ENCODE data around the gene WFS1.

WFS1 gene

DNA sequence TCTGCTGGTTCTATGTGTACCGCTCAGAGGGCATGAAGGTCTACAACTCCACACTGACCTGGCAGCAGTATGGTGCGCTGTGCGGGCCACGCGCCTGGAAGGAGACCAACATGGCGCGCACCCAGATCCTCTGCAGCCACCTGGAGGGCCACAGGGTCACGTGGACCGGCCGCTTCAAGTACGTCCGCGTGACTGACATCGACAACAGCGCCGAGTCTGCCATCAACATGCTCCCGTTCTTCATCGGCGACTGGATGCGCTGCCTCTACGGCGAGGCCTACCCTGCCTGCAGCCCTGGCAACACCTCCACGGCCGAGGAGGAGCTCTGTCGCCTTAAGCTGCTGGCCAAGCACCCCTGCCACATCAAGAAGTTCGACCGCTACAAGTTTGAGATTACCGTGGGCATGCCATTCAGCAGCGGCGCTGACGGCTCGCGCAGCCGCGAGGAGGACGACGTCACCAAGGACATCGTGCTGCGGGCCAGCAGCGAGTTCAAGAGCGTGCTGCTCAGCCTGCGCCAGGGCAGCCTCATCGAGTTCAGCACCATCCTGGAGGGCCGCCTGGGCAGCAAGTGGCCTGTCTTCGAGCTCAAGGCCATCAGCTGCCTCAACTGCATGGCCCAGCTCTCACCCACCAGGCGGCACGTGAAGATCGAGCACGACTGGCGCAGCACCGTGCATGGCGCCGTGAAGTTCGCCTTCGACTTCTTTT is 32.2 kb downstream of the WFS1 start:
- H3K9me3 ChIP-seq (ENCODE audit: control insufficient read depth, insufficient read depth, low read depth, low read length), result no peaks in the 10 kb centered on the region
- H3K36me3 ChIP-seq (ENCODE audit: control insufficient read depth, insufficient read depth, low read length), result peaks cover 56% of the 10 kb centered on the region
- no peak overlapping the region for H3K9ac ChIP-seq (ENCODE audit: low read length)
- no peak overlapping the region for H3K27ac ChIP-seq (ENCODE audit: low read depth, low read length)
- no peak overlapping the region for H3K4me3 ChIP-seq (ENCODE audit: low read depth, low read length)
- H3K27me3 ChIP-seq (ENCODE audit: control insufficient read depth, insufficient read depth, low read length), result no peaks in the 10 kb centered on the region
- H3K4me1 ChIP-seq (ENCODE audit: control insufficient read depth, insufficient read depth, low read length), result no peaks in the 10 kb centered on the region

DNA sequence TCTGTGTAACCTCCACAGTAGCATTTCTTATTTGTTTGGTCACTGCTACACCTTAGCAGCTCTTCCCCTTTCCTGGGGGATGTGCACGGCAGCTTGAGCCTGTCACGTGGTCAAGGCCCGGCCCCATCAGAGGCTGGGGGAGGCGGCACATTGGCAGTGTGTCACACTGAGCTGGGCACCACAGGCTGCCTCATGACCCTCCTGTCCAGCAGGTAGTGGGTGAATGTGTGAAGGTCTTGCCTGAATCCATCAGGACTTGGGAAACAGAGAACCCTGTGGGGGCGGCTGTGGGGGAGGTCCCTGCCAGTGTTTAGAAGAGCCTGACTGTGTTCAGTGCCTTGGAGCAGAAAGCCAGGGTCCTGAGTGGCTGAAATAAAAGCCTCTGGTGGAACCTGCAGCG is 33.2 kb downstream of the WFS1 start:
- Histone ChIP-seq H3K9me3 (ENCODE audit: control insufficient read depth, insufficient read depth, low read depth, low read length) (no peaks in the 10 kb centered on the region), H3K4me3 (ENCODE audit: low read depth, low read length) (no peak overlapping the region), H3K4me1 (ENCODE audit: control insufficient read depth, insufficient read depth, low read length) (no peaks in the 10 kb centered on the region), H3K27ac (ENCODE audit: low read depth, low read length) (no peak overlapping the region), H3K36me3 (ENCODE audit: control insufficient read depth, insufficient read depth, low read length) (peaks cover 46% of the 10 kb centered on the region), H3K9ac (ENCODE audit: low read length) (no peak overlapping the region), H3K27me3 (ENCODE audit: control insufficient read depth, insufficient read depth, low read length) (no peaks in the 10 kb centered on the region)

DNA sequence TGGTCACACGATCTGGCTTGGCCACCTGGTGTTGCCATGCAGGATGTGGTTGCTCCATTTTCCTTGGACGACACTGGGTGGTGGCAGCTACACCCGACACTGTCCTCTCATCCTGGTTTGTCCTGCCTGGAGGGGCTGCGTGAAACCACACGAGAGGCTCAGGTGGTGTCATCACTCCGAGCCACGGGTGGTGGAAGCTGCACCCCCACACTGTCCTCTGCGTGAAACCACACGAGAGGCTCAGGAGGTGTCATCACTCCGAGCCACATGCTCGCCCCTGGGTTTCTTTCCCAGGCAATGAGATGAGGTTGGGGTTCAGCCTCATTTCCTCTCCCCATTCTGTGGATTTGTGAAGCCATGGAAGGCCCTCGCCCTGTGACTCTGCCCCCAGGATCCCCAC is 34.3 kb downstream of the WFS1 start:
- no peaks in the 10 kb centered on the region for H3K27me3 ChIP-seq (ENCODE audit: control insufficient read depth, insufficient read depth, low read length)
- no peak overlapping the region for H3K9ac ChIP-seq (ENCODE audit: low read length)
- no peak overlapping the region for H3K27ac ChIP-seq (ENCODE audit: low read depth, low read length)
- no peaks in the 10 kb centered on the region for H3K9me3 ChIP-seq (ENCODE audit: control insufficient read depth, insufficient read depth, low read depth, low read length)
- no peaks in the 10 kb centered on the region for H3K4me1 ChIP-seq (ENCODE audit: control insufficient read depth, insufficient read depth, low read length)
- H3K4me3 ChIP-seq (ENCODE audit: low read depth, low read length), result no peak overlapping the region
- peaks cover 38% of the 10 kb centered on the region for H3K36me3 ChIP-seq (ENCODE audit: control insufficient read depth, insufficient read depth, low read length)

DNA sequence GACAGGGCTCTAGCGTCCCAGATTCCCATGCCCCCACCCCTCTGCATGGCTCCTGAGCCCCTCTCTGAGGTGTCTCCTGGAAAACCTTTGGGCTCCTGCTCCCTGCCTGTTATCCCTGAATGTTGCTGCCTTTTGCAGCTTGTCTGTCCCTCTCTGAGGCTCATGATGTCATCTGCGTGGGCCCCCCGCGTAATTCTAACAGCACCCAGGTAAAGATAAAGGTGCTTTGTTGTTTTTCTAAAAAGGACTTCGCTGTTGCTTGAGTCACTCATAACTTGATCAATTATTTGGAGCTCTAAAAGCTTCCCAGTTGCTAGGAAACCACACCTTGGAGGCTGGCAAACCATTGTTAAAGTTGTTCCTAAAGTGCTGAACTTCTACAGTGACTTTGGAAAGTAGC is 36.6 kb downstream of the WFS1 start:
- Histone ChIP-seq H3K4me3 (ENCODE audit: low read depth, low read length) (no peak overlapping the region), H3K4me1 (ENCODE audit: control insufficient read depth, insufficient read depth, low read length) (no peaks in the 10 kb centered on the region), H3K36me3 (ENCODE audit: control insufficient read depth, insufficient read depth, low read length) (peaks cover 27% of the 10 kb centered on the region), H3K9ac (ENCODE audit: low read length) (no peak overlapping the region), H3K9me3 (ENCODE audit: control insufficient read depth, insufficient read depth, low read depth, low read length) (no peaks in the 10 kb centered on the region), H3K27ac (ENCODE audit: low read depth, low read length) (no peak overlapping the region), H3K27me3 (ENCODE audit: control insufficient read depth, insufficient read depth, low read length) (peaks cover 18% of the 10 kb centered on the region)

DNA sequence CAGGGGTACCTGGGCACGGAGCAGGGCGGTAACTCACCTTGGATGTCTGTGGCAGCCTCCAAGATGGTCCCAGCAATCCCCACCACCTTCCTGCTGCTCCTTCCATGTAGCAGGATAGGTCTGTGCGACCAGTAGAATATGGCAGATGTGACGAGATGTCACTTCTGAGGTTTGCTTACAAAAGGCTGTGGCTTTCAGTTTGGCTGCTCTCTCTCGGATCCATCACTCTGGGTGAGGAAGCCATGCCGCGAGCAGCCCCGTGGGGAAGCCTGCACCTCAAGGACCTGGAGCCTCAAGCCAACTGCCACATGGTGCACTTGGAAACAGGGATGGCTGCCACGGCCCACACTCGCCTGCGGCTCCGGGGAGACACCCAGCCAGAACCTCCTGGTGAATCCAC is 37.6 kb downstream of the WFS1 start:
- Histone ChIP-seq H3K4me1 (ENCODE audit: control insufficient read depth, insufficient read depth, low read length) (no peaks in the 10 kb centered on the region), H3K9me3 (ENCODE audit: control insufficient read depth, insufficient read depth, low read depth, low read length) (no peaks in the 10 kb centered on the region), H3K4me3 (ENCODE audit: low read depth, low read length) (no peak overlapping the region), H3K36me3 (ENCODE audit: control insufficient read depth, insufficient read depth, low read length) (peaks cover 17% of the 10 kb centered on the region), H3K27ac (ENCODE audit: low read depth, low read length) (no peak overlapping the region), H3K27me3 (ENCODE audit: control insufficient read depth, insufficient read depth, low read length) (peaks cover 18% of the 10 kb centered on the region), H3K9ac (ENCODE audit: low read length) (no peak overlapping the region)

DNA sequence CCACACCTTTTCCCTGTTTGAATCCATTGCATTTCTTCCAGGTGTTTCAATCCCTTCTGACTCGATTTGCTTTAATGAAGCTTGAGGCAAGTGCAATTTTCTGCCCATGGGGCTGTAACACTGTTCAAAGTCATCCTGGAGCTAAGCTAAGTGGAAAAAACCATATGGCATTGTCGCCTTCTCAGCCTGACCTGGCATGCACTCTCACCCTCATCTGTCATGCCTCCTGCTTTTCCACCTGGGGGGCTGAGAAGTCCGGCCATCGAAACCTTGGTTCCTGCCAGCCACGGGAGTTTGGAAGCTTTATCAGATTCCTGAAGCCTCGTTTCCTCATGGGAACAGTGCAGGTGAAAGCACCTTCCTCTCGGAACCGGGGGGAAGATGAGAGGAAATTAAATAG is 38.2 kb downstream of the WFS1 start:
- H3K27me3 ChIP-seq (ENCODE audit: control insufficient read depth, insufficient read depth, low read length), result peaks cover 18% of the 10 kb centered on the region
- H3K9ac ChIP-seq (ENCODE audit: low read length), result no peak overlapping the region
- H3K4me3 ChIP-seq (ENCODE audit: low read depth, low read length), result no peak overlapping the region
- H3K4me1 ChIP-seq (ENCODE audit: control insufficient read depth, insufficient read depth, low read length), result no peaks in the 10 kb centered on the region
- peaks cover 11% of the 10 kb centered on the region for H3K36me3 ChIP-seq (ENCODE audit: control insufficient read depth, insufficient read depth, low read length)
- no peak overlapping the region for H3K27ac ChIP-seq (ENCODE audit: low read depth, low read length)
- H3K9me3 ChIP-seq (ENCODE audit: control insufficient read depth, insufficient read depth, low read depth, low read length), result no peaks in the 10 kb centered on the region

DNA sequence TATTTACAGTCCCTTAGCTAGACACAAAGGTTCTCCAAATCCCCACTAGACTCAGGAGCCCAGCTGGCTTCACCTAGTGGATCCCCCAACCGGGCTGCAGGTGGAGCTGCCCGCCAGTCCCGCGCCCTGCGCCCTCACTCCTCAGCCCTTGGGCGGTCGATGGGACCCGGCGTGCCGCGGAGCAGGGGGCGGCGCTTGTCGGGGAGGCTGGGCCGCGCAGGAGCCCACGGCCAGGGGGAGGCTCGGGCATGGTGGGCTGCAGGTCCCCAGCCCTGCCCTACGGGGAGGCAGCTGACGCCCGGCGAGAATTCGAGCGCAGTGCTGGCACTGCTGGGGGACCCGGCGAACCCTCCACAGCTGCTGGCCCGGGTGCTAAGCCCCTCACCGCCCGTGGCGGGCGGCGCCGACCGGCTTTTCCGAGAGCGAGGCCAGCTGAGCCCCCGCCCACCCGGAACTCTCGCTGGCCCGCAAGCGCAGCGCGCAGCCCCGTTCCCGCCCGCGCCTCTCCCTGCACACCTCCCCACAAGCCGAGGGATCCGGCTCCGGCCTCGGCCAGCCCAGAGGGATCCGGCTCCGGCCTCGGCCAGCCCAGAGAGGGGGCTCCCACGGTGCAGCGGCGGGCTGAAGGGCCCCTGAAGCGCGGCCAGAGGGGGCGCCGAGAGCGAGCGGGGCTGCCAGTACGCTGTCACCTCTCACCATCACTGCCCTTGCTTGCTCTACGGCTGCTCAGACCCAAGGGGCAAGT is 39.4 kb downstream of the WFS1 start:
- H3K4me1 ChIP-seq (ENCODE audit: control insufficient read depth, insufficient read depth, low read length), result no peaks in the 10 kb centered on the region
- H3K27ac ChIP-seq (ENCODE audit: low read depth, low read length), result no peak overlapping the region; the same call in 1 of the 2 replicates
- peaks cover 18% of the 10 kb centered on the region for H3K27me3 ChIP-seq (ENCODE audit: control insufficient read depth, insufficient read depth, low read length)
- peaks cover 4% of the 10 kb centered on the region; the same call in 1 of the 2 replicates for H3K36me3 ChIP-seq (ENCODE audit: control insufficient read depth, insufficient read depth, low read length)
- peak overlapping the region; percentile 56 for H3K9ac ChIP-seq (ENCODE audit: low read length)
- H3K4me3 ChIP-seq (ENCODE audit: low read depth, low read length), result peak overlapping the region; percentile 70
- no peaks in the 10 kb centered on the region for H3K9me3 ChIP-seq (ENCODE audit: control insufficient read depth, insufficient read depth, low read depth, low read length)

DNA sequence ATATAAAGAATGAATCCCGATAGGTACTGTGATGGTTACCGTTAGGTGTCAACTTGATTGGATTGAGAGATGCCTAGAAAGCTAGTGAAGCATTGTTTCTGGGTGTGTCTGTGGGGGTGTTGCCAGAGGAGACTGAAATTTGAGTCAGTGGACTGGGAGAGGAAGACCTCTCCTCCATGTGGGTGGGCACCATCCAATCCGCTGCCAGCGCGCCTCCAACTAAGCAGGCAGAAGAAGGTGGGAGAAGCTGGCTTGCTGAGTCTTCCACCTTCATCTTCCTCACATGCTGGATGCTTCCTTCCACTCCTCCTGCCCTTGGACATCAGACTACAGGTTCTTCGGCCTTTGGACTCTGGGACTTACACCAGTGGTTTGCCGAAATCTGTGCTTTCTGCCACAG is 40.1 kb downstream of the WFS1 start:
- Histone ChIP-seq H3K27ac (ENCODE audit: low read depth, low read length) (no peak overlapping the region), H3K4me3 (ENCODE audit: low read depth, low read length) (peak overlapping the region; percentile 70)

DNA sequence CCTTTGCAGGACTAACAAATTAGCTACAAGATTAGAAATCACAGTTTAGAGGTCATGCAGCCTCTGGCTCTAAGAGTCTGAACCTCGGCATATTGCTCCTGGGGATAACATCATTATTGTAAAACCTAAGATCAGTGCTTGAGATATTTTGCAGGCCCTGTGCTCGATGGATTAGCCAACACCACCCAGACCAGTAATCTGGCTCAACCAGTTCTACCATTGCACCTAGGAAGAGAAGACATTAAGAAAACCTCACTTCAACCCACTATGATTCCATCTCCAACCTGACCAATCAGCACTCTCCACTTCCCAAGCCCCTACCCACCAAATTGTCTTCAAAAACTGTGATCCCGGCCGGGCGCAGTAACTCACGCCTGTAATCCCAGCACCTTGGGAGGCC is 43.6 kb downstream of the WFS1 start:
- Histone ChIP-seq H3K9me3 (ENCODE audit: control insufficient read depth, insufficient read depth, low read depth, low read length) (no peaks in the 10 kb centered on the region), H3K27me3 (ENCODE audit: control insufficient read depth, insufficient read depth, low read length) (peaks cover 18% of the 10 kb centered on the region), H3K27ac (ENCODE audit: low read depth, low read length) (no peak overlapping the region), H3K4me1 (ENCODE audit: control insufficient read depth, insufficient read depth, low read length) (no peaks in the 10 kb centered on the region), H3K36me3 (ENCODE audit: control insufficient read depth, insufficient read depth, low read length) (no peaks in the 10 kb centered on the region), H3K9ac (ENCODE audit: low read length) (no peak overlapping the region), H3K4me3 (ENCODE audit: low read depth, low read length) (no peak overlapping the region)

More for the DNA sequence above, 40.1 kb downstream of the WFS1 start:
- H3K36me3 ChIP-seq (ENCODE audit: control insufficient read depth, insufficient read depth, low read length), result no peaks in the 10 kb centered on the region
- no peaks in the 10 kb centered on the region for H3K9me3 ChIP-seq (ENCODE audit: control insufficient read depth, insufficient read depth, low read depth, low read length)
- H3K9ac ChIP-seq (ENCODE audit: low read length), result no peak overlapping the region
- H3K27me3 ChIP-seq (ENCODE audit: control insufficient read depth, insufficient read depth, low read length), result peaks cover 18% of the 10 kb centered on the region
- no peaks in the 10 kb centered on the region for H3K4me1 ChIP-seq (ENCODE audit: control insufficient read depth, insufficient read depth, low read length)

DNA sequence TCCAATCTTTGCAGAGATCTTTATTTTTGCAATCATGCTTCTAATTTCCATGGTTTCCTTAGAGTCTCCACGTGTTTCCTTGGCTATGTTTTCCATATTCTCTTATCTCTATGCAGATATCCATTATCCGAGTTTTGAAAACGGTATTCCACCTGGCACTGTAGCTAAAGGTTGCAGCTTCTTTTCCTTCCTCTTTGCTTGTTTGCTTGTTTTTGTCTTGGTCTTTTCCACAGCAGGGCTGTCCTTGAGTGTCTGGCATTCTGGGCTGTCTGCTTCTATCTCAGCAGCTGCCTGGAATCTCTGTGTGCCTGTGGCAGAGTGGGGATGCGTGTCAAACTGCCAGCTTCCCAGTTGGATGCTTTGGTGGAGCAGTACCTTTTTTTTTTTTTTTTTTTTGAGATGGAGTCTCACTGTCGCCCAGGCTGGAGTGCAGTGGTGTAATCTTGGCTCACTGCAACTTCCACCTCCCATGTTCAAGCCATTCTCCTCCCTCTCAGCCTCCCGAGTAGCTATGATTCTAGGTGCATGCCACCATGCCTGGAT is 46.9 kb downstream of the WFS1 start:
- Histone ChIP-seq H3K27me3 (ENCODE audit: control insufficient read depth, insufficient read depth, low read length) (no peaks in the 10 kb centered on the region), H3K4me1 (ENCODE audit: control insufficient read depth, insufficient read depth, low read length) (no peaks in the 10 kb centered on the region), H3K27ac (ENCODE audit: low read depth, low read length) (no peak overlapping the region), H3K36me3 (ENCODE audit: control insufficient read depth, insufficient read depth, low read length) (no peaks in the 10 kb centered on the region), H3K4me3 (ENCODE audit: low read depth, low read length) (no peak overlapping the region), H3K9me3 (ENCODE audit: control insufficient read depth, insufficient read depth, low read depth, low read length) (peaks cover 3% of the 10 kb centered on the region), H3K9ac (ENCODE audit: low read length) (no peak overlapping the region)

DNA sequence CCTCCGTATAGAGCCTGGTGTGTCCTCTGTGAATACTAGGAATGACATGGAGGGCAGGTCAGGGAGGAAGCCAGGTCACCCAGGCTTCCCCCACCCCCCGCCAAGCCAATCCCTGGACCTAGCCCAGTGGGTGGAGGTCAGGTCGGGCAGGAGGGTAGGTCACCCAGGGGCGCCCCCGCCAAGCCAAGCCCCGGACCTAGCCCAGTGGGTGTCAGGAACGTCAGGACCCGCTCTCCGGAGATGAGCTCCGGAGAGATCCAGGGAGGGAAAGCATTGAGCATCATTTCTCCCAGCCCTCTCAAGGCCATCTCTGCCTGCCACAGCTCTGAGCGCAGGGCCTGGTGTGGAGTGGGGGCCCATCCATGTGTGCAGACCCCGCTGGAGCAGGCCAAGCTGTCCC is 48.6 kb downstream of the WFS1 start:
- no peaks in the 10 kb centered on the region for H3K4me1 ChIP-seq (ENCODE audit: control insufficient read depth, insufficient read depth, low read length)
- H3K36me3 ChIP-seq (ENCODE audit: control insufficient read depth, insufficient read depth, low read length), result no peaks in the 10 kb centered on the region
- peaks cover 3% of the 10 kb centered on the region for H3K9me3 ChIP-seq (ENCODE audit: control insufficient read depth, insufficient read depth, low read depth, low read length)

More for the DNA sequence above, 48.6 kb downstream of the WFS1 start:
- no peak overlapping the region for H3K9ac ChIP-seq (ENCODE audit: low read length)
- no peaks in the 10 kb centered on the region for H3K27me3 ChIP-seq (ENCODE audit: control insufficient read depth, insufficient read depth, low read length)
- no peak overlapping the region for H3K27ac ChIP-seq (ENCODE audit: low read depth, low read length)
- H3K4me3 ChIP-seq (ENCODE audit: low read depth, low read length), result no peak overlapping the region

Measured in HUES6 (cell line).